Right cardiac atrium (tissue), 5 donors: ENCODE results near the gene PYM1. TPM values are rescaled to one million over a fixed set of nuclear protein-coding genes. Genes with fewer than 3 reads are reported as not detected.

Source experiments
- ATAC-seq, 2 donors: fragments of 200-7000 bp; cut with Tn5 transposase; one replicate each; pipeline versions ENCODE4 v1.8.0 to v1.9.1; 2020; ENCODE audit warnings: moderate library complexity in 2 of 2, mild to moderate bottlenecking in 1 of 2
- DNase-seq, 3 donors: peaks; one replicate each; pipeline ENCODE4 v3.0.0-alpha.2; 2020
- H3K27ac ChIP-seq: one replicate; pipeline ENCODE4 v1.5.1; 2013; ENCODE audit warnings: mild to moderate bottlenecking, low read length, control low read depth, moderate library complexity
- H3K27me3 ChIP-seq: one replicate; pipeline ENCODE4 v1.6.1; 2013; ENCODE audit not compliant: control insufficient read depth, insufficient read depth
- H3K4me1 ChIP-seq: one replicate; pipeline ENCODE4 v1.6.1; 2013; ENCODE audit warnings: low read length; ENCODE audit not compliant: control insufficient read depth, insufficient read depth
- H3K4me3 ChIP-seq: one replicate; pipeline ENCODE4 v1.5.1; 2013; ENCODE audit warnings: low read length, control low read depth
- H3K9me3 ChIP-seq: one replicate; pipeline ENCODE4 v1.6.1; 2013; ENCODE audit warnings: low read length; ENCODE audit not compliant: control insufficient read depth
- WGBS: extraction: QIAGEN DNeasy Blood & Tissue Kit; methylation state at CpG from one replicate; pipeline ENCODE4 v1.1.7; 2013; 5-methylcytosine and 5-hydroxymethylcytosine counted together
- intact Hi-C, 4 donors: fragments of 100-400 bp; cut with DNase I; formaldehyde crosslinking; loops; one replicate each; pipeline versions ENCODE4 v1.11.0 to v1.14.0; 2022 to 2023
- polyA plus RNA-seq: library from polyadenylated mRNA; stranded (reverse); fragments of 200-250 nt; gene quantifications from one replicate; pipeline ENCODE4 v1.2.3, GENCODE V29; 2013
- total RNA-seq, 4 donors: library from RNA; stranded (reverse); fragmentation: NEBNext Ultra II Directional; extraction: Animal tissue kit (Norgen Biotek cat#: 25700); gene quantifications; one replicate each; pipeline ENCODE4 v1.2.1, GENCODE V29; 2021
- donor health status: healthy with polysubstance abuse.
- donor health status: DM: no; HTN: yes; CAD: no.
- donor health status: DM: no; HTN: no; CAD: no.
- donor health status: DM: no; HTN: yes; CAD: no; lungs with severe emphysema.
- donor health status: DM: yes; HTN: yes; CAD: no.

The PYM1 gene
- total and polyA plus RNA-seq, 5 donors = 15.4 to 25.7 (median 17.2) TPM

- intact Hi-C loops = no loop called here
- 4% methylated on average over 4 of the region's 4 CpGs for WGBS
- H3K9me3 ChIP-seq = no peaks in the 10 kb centered on the region
- H3K27ac ChIP-seq = peak within 1 kb of the TSS; percentile 71
- DNase-seq = no peak
- ATAC-seq = peak; percentile 16 to 55
- peak within 1 kb of the TSS; percentile 71 for H3K4me3 ChIP-seq
- no peaks in the 10 kb centered on the region for H3K27me3 ChIP-seq
- H3K4me1 ChIP-seq = peaks cover 2% of the 10 kb centered on the region
Observed at GRCh38 chr12:55965941-55966407, 38.3 kb upstream of the PYM1 start, which contains the start of gene PMEL. TSS of gene PMEL (minus strand) at chr12:55966042. CDS start at chr12:55966011, 31 bp downstream.

GRCh38 chr12:55965240-55965639 is 37.5 kb upstream of the PYM1 start:
- no peak overlapping the region for H3K4me3 ChIP-seq
- 65% methylated on average over 5 of the region's 5 CpGs for WGBS
- no peak for DNase-seq

GRCh38 chr12:55963760-55964159 is 36.1 kb upstream of the PYM1 start:
- intact Hi-C loops = no loop called here
- WGBS = 78% methylated on average over 2 of the region's 2 CpGs
- H3K27me3 ChIP-seq = no peaks in the 10 kb centered on the region
- no peak overlapping the region for H3K27ac ChIP-seq
- peaks cover 2% of the 10 kb centered on the region for H3K4me1 ChIP-seq
- DNase-seq (no peak), ATAC-seq (no peak)
- no peak overlapping the region for H3K4me3 ChIP-seq
- H3K9me3 ChIP-seq = no peaks in the 10 kb centered on the region

More at GRCh38 chr12:55965240-55965639, 37.5 kb upstream of the PYM1 start:
- Histone ChIP-seq H3K27me3 (no peaks in the 10 kb centered on the region), H3K9me3 (no peaks in the 10 kb centered on the region), H3K4me1 (peaks cover 2% of the 10 kb centered on the region), H3K27ac (no peak overlapping the region)
- intact Hi-C loops = no loop called here
- no peak for ATAC-seq

GRCh38 chr12:55957106-55957859 is 29.6 kb upstream of the PYM1 start:
- Histone ChIP-seq H3K4me1 (no peaks in the 10 kb centered on the region), H3K9me3 (no peaks in the 10 kb centered on the region), H3K4me3 (no peak overlapping the region), H3K27me3 (no peaks in the 10 kb centered on the region), H3K27ac (no peak overlapping the region)
- WGBS = 82% methylated on average over 5 of the region's 5 CpGs
- intact Hi-C loops = no loop called here
- DNase-seq (no peak), ATAC-seq (no peak)

GRCh38 chr12:55955800-55956508 is 28.3 kb upstream of the PYM1 start:
- H3K9me3 ChIP-seq = no peaks in the 10 kb centered on the region
- DNase-seq (no peak), ATAC-seq (no peak)
- no peaks in the 10 kb centered on the region for H3K4me1 ChIP-seq
- no peak overlapping the region for H3K4me3 ChIP-seq
- H3K27me3 ChIP-seq = no peaks in the 10 kb centered on the region
- 81% methylated on average over 6 of the region's 6 CpGs for WGBS
- intact Hi-C loops = no loop called here
- no peak overlapping the region for H3K27ac ChIP-seq

- ATAC-seq = peak in 1 of 2 donors; percentile 44
- intact Hi-C loops = no loop called here
- no peak for DNase-seq
Observed at GRCh38 chr12:55955344-55955743, 27.6 kb upstream of the PYM1 start.

GRCh38 chr12:55946553-55946952 is 18.9 kb upstream of the PYM1 start:
- 80% methylated on average over 6 of the region's 6 CpGs for WGBS
- H3K4me3 ChIP-seq = no peak overlapping the region
- intact Hi-C loops = no loop called here
- no peak overlapping the region for H3K27ac ChIP-seq
- H3K27me3 ChIP-seq = no peaks in the 10 kb centered on the region
- no peaks in the 10 kb centered on the region for H3K4me1 ChIP-seq
- DNase-seq (no peak), ATAC-seq (no peak)
- H3K9me3 ChIP-seq = no peaks in the 10 kb centered on the region

More at GRCh38 chr12:55955344-55955743, 27.6 kb upstream of the PYM1 start:
- WGBS = 77% methylated on average over 4 of the region's 4 CpGs
- H3K27me3 ChIP-seq = no peaks in the 10 kb centered on the region
- no peak overlapping the region for H3K4me3 ChIP-seq
- no peaks in the 10 kb centered on the region for H3K9me3 ChIP-seq
- H3K27ac ChIP-seq = no peak overlapping the region
- no peaks in the 10 kb centered on the region for H3K4me1 ChIP-seq

GRCh38 chr12:55942577-55943136 is 15.0 kb upstream of the PYM1 start:
- Histone ChIP-seq H3K27ac (no peak overlapping the region), H3K27me3 (no peaks in the 10 kb centered on the region), H3K9me3 (no peaks in the 10 kb centered on the region), H3K4me3 (no peak overlapping the region), H3K4me1 (no peaks in the 10 kb centered on the region)
- intact Hi-C loops = loop anchor here in 1 of 4 donors (5.0 kb wide), 1 partner anchor 205 kb away; no protein-coding TSS in a partner anchor
- 95% methylated on average over 1 of the region's 1 CpG for WGBS
- ATAC-seq = no peak
- DNase-seq = no peak

- WGBS = 93% methylated on average over 4 of the region's 4 CpGs
- no peaks in the 10 kb centered on the region for H3K27me3 ChIP-seq
- no peak overlapping the region for H3K27ac ChIP-seq
- DNase-seq = no peak
- no peak for ATAC-seq
- no peaks in the 10 kb centered on the region for H3K9me3 ChIP-seq
- intact Hi-C loops = loop anchor here in 1 of 4 donors (5.0 kb wide), 1 partner anchor 205 kb away; no protein-coding TSS in a partner anchor
- H3K4me3 ChIP-seq = no peak overlapping the region
- no peaks in the 10 kb centered on the region for H3K4me1 ChIP-seq
Observed at GRCh38 chr12:55942055-55942454, 14.4 kb upstream of the PYM1 start.

- DNase-seq (peak; percentile 83 to 92 (median 90)), ATAC-seq (peak; percentile 94)
- intact Hi-C loops = loop anchor here in 2 of 4 donors (2.0 to 5.0 kb wide), 2 partner anchors 201 to 203 kb away; no protein-coding TSS in a partner anchor
- 11% methylated on average over 18 of the region's 18 CpGs for WGBS
- H3K27me3 ChIP-seq = no peaks in the 10 kb centered on the region
- no peaks in the 10 kb centered on the region for H3K4me1 ChIP-seq
- H3K4me3 ChIP-seq = no peak overlapping the region
- no peak overlapping the region for H3K27ac ChIP-seq
- no peaks in the 10 kb centered on the region for H3K9me3 ChIP-seq
Observed at GRCh38 chr12:55940065-55940732, 12.5 kb upstream of the PYM1 start.
